Bone marrow (tissue), 2 donors: ENCODE data around the gene LMTK2.

ENCODE experiments used
- DNase-seq, 2 donors: peaks; one replicate each; lab custom pipeline; 2025; lab: John Stamatoyannopoulos, UW

LMTK2 gene

GRCh38 chr7:98137134-98137825 is 30.6 kb downstream of the LMTK2 start:
- DNase-seq: no peak

DNA sequence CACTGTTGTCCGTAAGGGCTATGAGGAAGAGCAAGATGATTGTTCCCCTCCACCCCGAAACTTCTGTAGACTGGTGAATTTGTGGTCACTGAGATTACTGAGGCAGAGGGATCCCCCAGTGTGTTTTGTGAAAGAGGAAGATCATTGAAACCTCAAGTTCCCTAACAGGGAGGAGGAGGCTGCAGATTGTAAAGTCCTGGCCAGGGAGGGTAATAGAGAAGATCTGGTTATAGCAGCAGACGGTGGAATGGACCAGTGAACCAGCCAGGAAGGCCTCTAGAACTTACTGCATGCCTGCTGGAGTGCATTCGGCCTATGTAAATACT is 31.1 kb downstream of the LMTK2 start:
- DNase-seq: no peak

GRCh38 chr7:98138672-98139071 is 32.0 kb downstream of the LMTK2 start:
- DNase-seq: no peak

- DNase-seq: no peak
Measured at GRCh38 chr7:98142658-98143057, 36.0 kb downstream of the LMTK2 start.

DNA sequence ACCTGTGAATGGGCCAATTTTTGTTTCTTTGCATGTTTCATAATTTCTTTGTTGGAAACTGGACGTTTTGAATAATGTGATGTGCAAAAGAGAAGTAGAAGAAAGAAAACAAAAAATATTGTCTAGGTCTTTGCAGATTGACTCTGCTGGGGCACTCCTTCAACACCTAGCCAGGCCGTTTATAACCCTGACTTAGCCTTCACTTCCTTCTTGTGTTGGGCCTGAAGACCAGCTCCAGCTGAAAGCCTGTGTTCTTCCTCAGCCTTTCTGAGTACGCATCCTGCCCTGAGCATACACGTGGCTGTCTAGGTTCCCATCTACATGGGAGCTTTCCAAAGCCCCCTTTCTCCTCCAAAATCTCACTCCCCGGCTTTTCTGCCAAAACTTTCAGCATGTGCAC is 41.9 kb downstream of the LMTK2 start:
- DNase-seq: no peak

- DNase-seq: no peak
Measured at GRCh38 chr7:98149116-98149692, 42.5 kb downstream of the LMTK2 start.

DNA sequence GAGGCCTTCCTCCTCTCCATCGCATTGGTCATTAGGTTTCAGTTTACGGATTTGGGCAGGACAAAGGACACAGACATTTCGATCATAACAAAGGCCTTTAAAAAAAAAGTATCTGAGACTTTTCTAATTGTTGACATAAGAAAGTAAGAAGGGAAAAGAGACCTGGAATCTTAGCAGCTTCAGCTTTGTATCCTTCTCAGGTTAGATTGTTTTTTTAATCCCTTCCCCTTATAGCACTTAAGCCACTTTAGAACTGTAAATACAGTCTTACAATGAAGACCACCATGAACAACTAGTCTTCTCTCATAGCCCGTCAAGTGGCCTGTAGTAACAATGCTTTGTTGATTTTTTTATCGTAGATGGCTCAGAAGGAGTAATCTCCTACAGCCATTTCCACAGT is 45.2 kb downstream of the LMTK2 start:
- DNase-seq: no peak

GRCh38 chr7:98156700-98157099 is 50.0 kb downstream of the LMTK2 start:
- DNase-seq: no peak

- DNase-seq: no peak
Measured at GRCh38 chr7:98157761-98158160, 51.1 kb downstream of the LMTK2 start.

GRCh38 chr7:98162758-98163157 is 56.1 kb downstream of the LMTK2 start:
- DNase-seq: no peak

DNA sequence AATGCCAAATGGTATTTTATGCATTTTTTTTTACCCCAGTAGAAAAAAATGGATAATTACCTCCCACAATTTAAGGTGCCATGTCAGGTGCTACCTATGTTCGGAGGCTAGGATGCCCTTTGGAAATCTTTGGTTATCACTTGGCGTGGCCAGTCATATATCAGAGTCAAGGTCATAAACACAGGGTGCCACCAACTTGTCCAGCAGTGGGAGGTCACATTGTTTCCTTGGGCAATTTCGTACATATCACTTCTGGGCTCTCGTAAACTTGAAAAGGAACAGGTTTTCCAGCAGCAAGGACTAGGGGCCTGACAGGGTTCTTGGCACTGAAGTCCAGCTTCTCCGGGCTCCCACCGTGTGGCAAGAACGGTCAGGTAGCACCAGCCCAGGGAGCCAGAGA is 56.6 kb downstream of the LMTK2 start:
- DNase-seq: no peak

DNA sequence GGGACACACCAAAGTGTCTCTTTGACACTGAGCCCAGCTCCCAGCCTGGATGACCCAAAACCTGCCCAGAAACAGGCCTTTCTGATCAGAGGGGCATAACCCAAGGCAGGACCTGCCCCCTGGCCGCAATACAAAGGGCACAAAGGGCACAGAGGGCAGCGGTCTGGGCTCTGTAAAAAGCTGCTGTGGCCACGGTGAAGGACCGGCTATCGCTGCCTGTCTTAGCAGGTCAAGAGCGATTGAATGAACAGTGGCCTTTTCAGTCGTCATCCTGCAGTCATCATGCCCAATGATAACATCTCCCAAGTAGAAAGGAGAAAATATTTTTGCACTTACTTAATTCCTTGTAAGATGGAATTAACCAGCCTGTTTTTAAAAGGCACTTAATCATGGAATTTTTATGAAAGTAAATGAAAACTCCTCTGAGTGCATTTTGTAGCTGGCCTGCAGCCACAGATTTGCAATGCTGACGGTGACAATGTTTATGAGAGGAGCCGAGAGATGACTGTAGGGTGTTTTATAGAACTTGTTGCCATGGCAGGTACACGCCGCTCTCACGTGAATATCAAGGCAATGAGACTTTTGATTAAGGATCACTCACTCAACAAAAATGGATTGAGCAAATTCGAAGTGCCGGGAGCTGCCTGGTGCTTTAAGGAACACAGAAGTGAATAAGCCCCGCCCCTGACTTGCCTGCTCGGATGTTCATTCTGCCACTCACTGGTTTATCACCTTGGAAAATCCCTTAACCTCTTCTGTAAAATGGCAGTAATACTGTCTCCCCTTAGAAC is 57.2 kb downstream of the LMTK2 start:
- no peak for DNase-seq

- peak in 1 of 2 donors; percentile 8 for DNase-seq
Measured at GRCh38 chr7:98165827-98166667, 59.4 kb downstream of the LMTK2 start.

DNA sequence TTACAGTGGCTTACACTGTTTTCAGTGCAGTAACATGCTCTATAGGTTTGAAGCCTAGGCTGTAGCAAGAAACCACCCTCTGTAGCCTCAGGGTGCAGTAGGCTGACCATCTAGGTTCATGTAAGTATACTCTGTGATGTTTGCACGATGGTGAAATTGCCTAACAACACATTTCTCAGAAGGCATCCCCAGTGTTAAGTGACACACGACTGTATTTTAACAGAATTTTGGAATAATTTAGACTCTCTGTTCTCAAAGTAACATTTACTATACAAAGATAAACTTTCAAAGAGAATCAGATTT is 60.0 kb downstream of the LMTK2 start:
- no peak for DNase-seq

GRCh38 chr7:98167653-98168052 is 61.0 kb downstream of the LMTK2 start:
- DNase-seq: no peak

GRCh38 chr7:98168181-98168903 is 61.7 kb downstream of the LMTK2 start:
- peak; percentile 12 to 35 for DNase-seq

- no peak for DNase-seq
Measured at GRCh38 chr7:98168904-98169621, 62.4 kb downstream of the LMTK2 start.

DNA sequence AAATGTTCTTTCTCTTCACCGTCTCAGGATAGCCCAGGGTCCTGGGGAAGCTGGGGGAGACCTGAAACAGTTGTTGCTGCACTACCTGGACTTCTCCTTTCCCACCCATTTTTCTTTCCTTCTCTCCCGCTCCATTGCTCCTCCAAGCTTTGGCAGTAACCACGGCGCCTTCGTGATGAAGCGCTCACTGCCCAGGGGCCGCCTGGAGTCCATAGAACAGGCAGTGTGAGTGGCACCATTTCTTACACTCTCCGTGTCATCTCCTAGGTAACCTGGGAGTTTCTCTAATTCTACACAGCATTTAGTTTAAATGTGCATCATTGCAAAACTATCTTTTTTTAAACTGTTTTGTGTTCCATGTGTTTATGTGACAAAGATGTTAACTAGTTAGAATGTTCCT is 64.3 kb downstream of the LMTK2 start:
- DNase-seq: no peak

GRCh38 chr7:98171449-98171848 is 64.8 kb downstream of the LMTK2 start:
- no peak for DNase-seq

DNA sequence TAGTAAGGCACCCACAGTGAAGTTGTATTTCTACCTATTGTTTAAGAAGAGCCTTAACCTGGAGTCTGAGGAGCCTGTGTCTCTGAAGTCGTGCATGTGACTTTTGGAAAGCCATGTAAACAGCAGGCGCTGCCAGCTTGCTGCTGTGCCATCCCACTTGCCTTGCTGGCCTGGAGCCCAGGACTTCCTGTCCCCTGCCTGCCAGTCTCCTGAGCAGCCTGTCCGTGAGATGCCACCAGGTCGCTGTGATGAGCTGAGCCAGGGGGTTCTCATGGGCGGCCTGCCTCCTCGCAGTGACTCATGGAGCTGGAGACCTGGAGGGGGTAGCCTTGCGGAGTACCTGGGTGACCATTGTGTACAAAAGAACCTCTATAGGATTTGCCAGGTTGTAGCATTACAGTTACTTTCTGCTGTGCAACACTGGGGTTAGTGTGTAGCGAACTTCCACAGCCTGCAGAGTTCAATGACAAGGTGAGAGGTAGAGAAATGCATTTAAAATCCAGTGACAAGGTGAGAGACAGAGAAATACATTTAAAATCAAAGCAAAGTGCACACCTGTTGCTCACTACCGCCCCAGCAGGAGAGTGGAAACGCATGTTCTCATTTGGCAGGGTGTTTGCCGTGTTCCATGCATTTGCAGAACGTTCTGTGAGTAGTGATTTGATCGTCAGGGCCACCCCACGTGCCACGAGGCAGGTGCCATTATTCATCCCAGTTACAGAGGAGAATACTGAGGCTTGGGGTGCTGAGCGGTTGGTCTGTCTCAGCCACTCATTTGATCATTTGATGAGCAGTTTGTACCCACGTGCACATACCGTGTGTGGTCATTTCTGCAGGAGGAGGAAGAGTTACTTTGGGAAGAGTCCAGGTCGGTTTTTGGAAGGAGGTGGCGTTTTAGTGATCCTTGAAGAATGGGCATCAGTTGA is 67.9 kb downstream of the LMTK2 start:
- no peak for DNase-seq
